Transverse colon (tissue), 4 donors: ENCODE data around the gene VPS35.
"Not testable (repeated sequence)": the region's sequence is repeated elsewhere in the genome, so short reads cannot be mapped to it uniquely, and the experiment has no call there.

ENCODE experiments used
- CTCF ChIP-seq, 5 experiments: fragments of 200-600 bp in 3 of 5; fragments of 450-650 bp in 2 of 5; sonication (generic) in 3 of 5; IDR thresholded peaks; 1 replicate in 2 of 5; 2 replicates in 3 of 5; pipeline ENCODE4 v1.5.1; 2016 to 2017; ENCODE audit warnings: antibody characterized with exemption in 5 of 5, inconsistent platforms in 3 of 5, mild to moderate bottlenecking in 2 of 5, moderate library complexity in 1 of 5
- POLR2A ChIP-seq: fragments of 450-650 bp; IDR thresholded peaks from one replicate; pipeline ENCODE4 v1.6.1; 2016; ENCODE audit warnings: antibody characterized with exemption, mild to moderate bottlenecking, moderate library complexity
- POLR2AphosphoS5 ChIP-seq, 3 donors: sonication (generic); formaldehyde crosslinking; IDR thresholded peaks; one replicate each; pipeline ENCODE4 v1.6.1; 2016; ENCODE audit warnings: antibody characterized with exemption in 3 of 3

DNA sequence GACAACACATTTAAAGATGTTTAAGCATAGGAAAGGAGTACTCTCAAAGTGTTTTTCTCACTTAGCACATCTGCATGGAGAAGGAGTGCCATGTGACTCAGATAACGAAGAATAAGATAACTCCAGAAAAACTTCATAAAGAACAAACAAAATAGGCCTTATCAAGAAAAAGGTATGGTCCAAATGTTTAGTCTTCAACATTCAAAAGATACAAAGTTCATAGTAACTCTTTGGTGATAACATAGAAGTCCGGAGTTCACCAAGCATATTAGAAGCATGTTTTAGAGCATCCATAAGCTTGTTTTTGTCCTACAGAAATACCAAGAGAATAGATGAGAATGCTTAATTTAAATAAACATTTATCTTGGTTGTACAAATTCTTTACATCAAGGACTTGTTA lies 7.1 kb downstream of the VPS35 start:
- TF ChIP-seq POLR2A; CTCF (IDR thresholded peaks at IDR 0.05); POLR2AphosphoS5 (IDR thresholded peaks at IDR 0.05): not testable (repeated sequence)
